GM23338 (cell line): Measurements from ENCODE around the gene SLU7. TPM values are rescaled to one million over a fixed set of nuclear protein-coding genes. Genes with fewer than 3 reads are reported as not detected.

ENCODE experiments used
- ATAC-seq: fragments of 200-7000 bp; cut with Tn5 transposase; 3 replicates; pipeline ENCODE4 v1.9.1; 2020
- DNase-seq: peaks from one replicate; pipeline ENCODE4 v3.0.0-alpha.2; 2015; ENCODE audit warnings: low spot score
- H2AFZ ChIP-seq: fragments of 200-600 bp; sonication (generic); 2 replicates; pipeline ENCODE4 v1.8.0; 2016; ENCODE audit warnings: antibody characterized with exemption, mild to moderate bottlenecking, moderate library complexity
- H3F3A ChIP-seq: fragments of 200-600 bp; sonication (generic); replicated peaks from 2 replicates; pipeline ENCODE4 v1.8.0; 2017; ENCODE audit warnings: antibody characterized with exemption, mixed run types, low read depth
- H3K27ac ChIP-seq: fragments of 200-600 bp; sonication (generic); 2 replicates; pipeline ENCODE4 v1.6.1; 2016; ENCODE audit warnings: low read depth
- H3K27me3 ChIP-seq: fragments of 200-600 bp; sonication (generic); 2 replicates; pipeline ENCODE4 v1.8.0; 2016; ENCODE audit warnings: mild to moderate bottlenecking, mixed run types, moderate library complexity; ENCODE audit not compliant: insufficient read depth
- H3K36me3 ChIP-seq: fragments of 200-600 bp; sonication (generic); 2 replicates; pipeline ENCODE4 v1.8.0; 2016; ENCODE audit warnings: mild to moderate bottlenecking; ENCODE audit not compliant: insufficient read depth
- H3K4me1 ChIP-seq: fragments of 200-600 bp; sonication (generic); 2 replicates; pipeline ENCODE4 v1.8.0; 2016; ENCODE audit warnings: mild to moderate bottlenecking, moderate library complexity; ENCODE audit not compliant: insufficient read depth
- H3K4me2 ChIP-seq: fragments of 200-600 bp; sonication (generic); 2 replicates; pipeline ENCODE4 v1.7.1; 2017; ENCODE audit warnings: mixed run types
- H3K4me3 ChIP-seq: fragments of 200-600 bp; sonication (generic); 2 replicates; pipeline ENCODE4 v1.6.1; 2016; ENCODE audit warnings: mixed run types
- H3K79me2 ChIP-seq: fragments of 200-600 bp; sonication (generic); replicated peaks from 2 replicates; pipeline ENCODE4 v1.8.0; 2017; ENCODE audit warnings: mild to moderate bottlenecking; ENCODE audit not compliant: insufficient read depth
- H3K9me2 ChIP-seq: fragments of 200-600 bp; sonication (generic); 2 replicates; pipeline ENCODE4 v1.8.0; 2017; ENCODE audit not compliant: insufficient read depth
- H4K20me1 ChIP-seq: fragments of 200-600 bp; sonication (generic); replicated peaks from 2 replicates; pipeline ENCODE4 v1.8.0; 2017; ENCODE audit warnings: mild to moderate bottlenecking; ENCODE audit not compliant: insufficient read depth
- H3K27ac Mint-ChIP-seq: 2 replicates; pipeline ENCODE4 v1.8.0; 2020; ENCODE audit warnings: inconsistent platforms, mild to moderate bottlenecking, moderate library complexity, mixed read lengths
- H3K27me3 Mint-ChIP-seq: 3 replicates; pipeline ENCODE4 v1.8.0; 2022; ENCODE audit warnings: low read depth, mild to moderate bottlenecking, moderate library complexity, mixed read lengths, inconsistent platforms; ENCODE audit not compliant: insufficient read depth, poor library complexity
- H3K36me3 Mint-ChIP-seq: 3 replicates; pipeline ENCODE4 v1.8.0; 2021; ENCODE audit warnings: low read depth, mild to moderate bottlenecking, inconsistent platforms, moderate library complexity, mixed read lengths
- H3K4me1 Mint-ChIP-seq: 3 replicates; pipeline ENCODE4 v1.8.0; 2020; ENCODE audit warnings: mild to moderate bottlenecking, inconsistent platforms, mixed read lengths
- H3K4me3 Mint-ChIP-seq: 3 replicates; pipeline ENCODE4 v1.8.0; 2021; ENCODE audit warnings: moderate library complexity, mild to moderate bottlenecking, inconsistent platforms, mixed read lengths
- H3K9me3 Mint-ChIP-seq: 3 replicates; pipeline ENCODE4 v1.8.0; 2020; ENCODE audit warnings: moderate library complexity, mild to moderate bottlenecking, inconsistent platforms, mixed read lengths
- CREB1 ChIP-seq: fragments of 250-450 bp; sonication (Bioruptor Pico); IDR thresholded peaks from 2 replicates; pipeline ENCODE4 v1.5.0; 2020; ENCODE audit warnings: low read depth, mild to moderate bottlenecking, moderate library complexity
- EZH2 ChIP-seq: fragments of 200-600 bp; sonication (generic); IDR thresholded peaks from one replicate; pipeline ENCODE4 v1.8.0; 2017; ENCODE audit warnings: antibody characterized with exemption, mild to moderate bottlenecking, low read depth; ENCODE audit not compliant: unreplicated experiment
- EZH2phosphoT487 ChIP-seq: fragments of 200-600 bp; sonication (generic); IDR thresholded peaks from one replicate; pipeline ENCODE4 v1.8.1; 2018; ENCODE audit warnings: antibody characterized with exemption; ENCODE audit not compliant: unreplicated experiment
- NANOG ChIP-seq: IDR thresholded peaks from 2 replicates; pipeline ENCODE4 v1.6.1; 2016; ENCODE audit warnings: antibody characterized with exemption, borderline replicate concordance
- POLR2AphosphoS5 ChIP-seq: IDR thresholded peaks from 2 replicates; pipeline ENCODE4 v1.6.1; 2016; ENCODE audit warnings: antibody characterized with exemption, low read depth
- STAT1 ChIP-seq: IDR thresholded peaks from one replicate; pipeline ENCODE4 v1.6.1; 2016; ENCODE audit warnings: antibody characterized with exemption; ENCODE audit not compliant: unreplicated experiment
- ZNF331 ChIP-seq: fragments of 250-450 bp; sonication (Bioruptor Pico); IDR thresholded peaks from 2 replicates; pipeline ENCODE4 v1.5.0; 2020; ENCODE audit warnings: low read depth, mild to moderate bottlenecking, moderate library complexity
- ZNF462 ChIP-seq: fragments of 250-450 bp; sonication (Bioruptor Pico); IDR thresholded peaks from 2 replicates; pipeline ENCODE4 v1.5.0; 2020; ENCODE audit warnings: mild to moderate bottlenecking, moderate library complexity
- polyA plus RNA-seq: library from polyadenylated mRNA; unstranded; fragments of >200 nt; fragmentation: Nextera tagmentation; extraction: Ambion mirVana; gene quantifications from 2 replicates; pipeline ENCODE4 v1.2.1, GENCODE V29; 2016
- total RNA-seq: library from RNA; depleted of rRNA; stranded (reverse); fragments of >200 nt; shearing (Covaris generic); gene quantifications from 2 replicates; pipeline ENCODE4 v1.2.3, GENCODE V29; 2014
- TF ChIP-seq, protein P1 (sequence below): IDR thresholded peaks from 2 replicates; pipeline ENCODE4 v1.6.1; 2016; ENCODE audit warnings: antibody characterized with exemption

Gene SLU7
- total and polyA plus RNA-seq, 2 experiments from 2014 or later: 27.0 to 47.5 TPM

GRCh38 chr5:160432787-160433186 lies 13.9 kb upstream of the SLU7 start (continued):
- TF ChIP-seq ZNF462 (CRISPR knock-in tag): no peak
- TF ChIP-seq ZNF331: no peak
- TF ChIP-seq EZH2phosphoT487: no peak

- Histone ChIP-seq H3F3A (no peaks in the 10 kb centered on the region), H3K79me2 (no peaks in the 10 kb centered on the region), H4K20me1 (no peaks in the 10 kb centered on the region), H3K36me3 (peaks cover 16% of the 10 kb centered on the region), H3K4me3 (no peak overlapping the region), H3K4me1 (no peaks in the 10 kb centered on the region), H3K27ac (no peak overlapping the region), H3K9me2 (no peaks in the 10 kb centered on the region), H3K4me2 (no peak overlapping the region), H2AFZ (no peak overlapping the region), H3K27me3 (no peaks in the 10 kb centered on the region)
- H3K36me3 Mint-ChIP-seq: peaks cover 21% of the 10 kb centered on the region
- H3K4me3 Mint-ChIP-seq: no peak overlapping the region
- ATAC-seq (no peak), DNase-seq (no peak)
- no peak overlapping the region for H3K27ac Mint-ChIP-seq
- no peaks in the 10 kb centered on the region for H3K9me3 Mint-ChIP-seq
- no peaks in the 10 kb centered on the region for H3K27me3 Mint-ChIP-seq
- no peaks in the 10 kb centered on the region for H3K4me1 Mint-ChIP-seq
- TF ChIP-seq CREB1 (CRISPR knock-in tag): no peak
- TF ChIP-seq EZH2: no peak
- TF ChIP-seq NANOG: no peak
- TF ChIP-seq POLR2AphosphoS5: no peak
- no peak for TF ChIP-seq STAT1
- TF ChIP-seq, protein P1, sequence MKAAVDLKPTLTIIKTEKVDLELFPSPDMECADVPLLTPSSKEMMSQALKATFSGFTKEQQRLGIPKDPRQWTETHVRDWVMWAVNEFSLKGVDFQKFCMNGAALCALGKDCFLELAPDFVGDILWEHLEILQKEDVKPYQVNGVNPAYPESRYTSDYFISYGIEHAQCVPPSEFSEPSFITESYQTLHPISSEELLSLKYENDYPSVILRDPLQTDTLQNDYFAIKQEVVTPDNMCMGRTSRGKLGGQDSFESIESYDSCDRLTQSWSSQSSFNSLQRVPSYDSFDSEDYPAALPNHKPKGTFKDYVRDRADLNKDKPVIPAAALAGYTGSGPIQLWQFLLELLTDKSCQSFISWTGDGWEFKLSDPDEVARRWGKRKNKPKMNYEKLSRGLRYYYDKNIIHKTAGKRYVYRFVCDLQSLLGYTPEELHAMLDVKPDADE: no peak
- no peak for TF ChIP-seq EZH2phosphoT487
- no peak for TF ChIP-seq ZNF462 (CRISPR knock-in tag)
These were observed 13.3 kb upstream of the SLU7 start for GRCh38 chr5:160432196-160432595.
